Lower leg skin (tissue), 3 donors: ENCODE results near the gene PSPN.

Source experiments
- CTCF ChIP-seq, 3 donors: fragments of 450-650 bp; IDR thresholded peaks; one replicate each; pipeline ENCODE4 v1.5.1; 2016; ENCODE audit warnings: antibody characterized with exemption in 3 of 3, mild to moderate bottlenecking in 3 of 3, moderate library complexity in 2 of 3
- POLR2A ChIP-seq, 2 donors: fragments of 450-650 bp; IDR thresholded peaks; one replicate each; pipeline ENCODE4 v1.6.1; 2016 to 2017; ENCODE audit warnings: antibody characterized with exemption in 2 of 2, mild to moderate bottlenecking in 1 of 2, moderate library complexity in 1 of 2

- no peak for TF ChIP-seq POLR2A (IDR thresholded peaks at IDR 0.05)
- no peak for TF ChIP-seq CTCF (IDR thresholded peaks at IDR 0.05)
Observed at GRCh38 chr19:6384381-6384780, 8.6 kb upstream of the PSPN start.
